AG04450 (cell line): ENCODE results near the gene TWF1. TPM values are rescaled to one million over a fixed set of nuclear protein-coding genes. Genes with fewer than 3 reads are reported as not detected.

Experiments used
- CTCF ChIA-PET: fragments of 300-600, 350-600 bp; formaldehyde crosslinking; extraction: SDS; loops from one replicate; lab custom pipeline; 2022; ENCODE audit warnings: antibody characterized with exemption, inconsistent platforms; lab: Charles Lee
- POLR2A ChIA-PET: fragments of 350-600 bp; formaldehyde crosslinking; extraction: SDS; loops from one replicate; lab custom pipeline; 2021; ENCODE audit warnings: antibody characterized with exemption, inconsistent platforms; lab: Yijun Ruan, JAX
- DNase-seq: peaks from one replicate; pipeline ENCODE4 v3.0.0-alpha.2; 2011; ENCODE audit warnings: low read depth, low spot score
- H3K27ac ChIP-seq: one replicate; pipeline ENCODE4 v1.5.1; 2012; ENCODE audit warnings: low read depth, low read length, control low read depth
- H3K27me3 ChIP-seq: one replicate; pipeline ENCODE4 v1.6.0; 2012; ENCODE audit warnings: low read length; ENCODE audit not compliant: control insufficient read depth, insufficient read depth
- H3K4me3 ChIP-seq: 2 replicates; pipeline ENCODE4 v1.5.1; 2011; ENCODE audit warnings: mild to moderate bottlenecking, low read depth, low read length, control low read depth
- H3K9me3 ChIP-seq: 2 replicates; pipeline ENCODE4 v1.5.1; 2012; ENCODE audit warnings: low read length; ENCODE audit not compliant: control insufficient read depth, insufficient read depth
- CTCF ChIP-seq: IDR thresholded peaks from 2 replicates; pipeline ENCODE4 v1.5.1; 2011; ENCODE audit warnings: low read depth, low read length, control low read depth, inconsistent platforms
- polyA plus RNA-seq: library from polyadenylated mRNA; depleted of rRNA; stranded (reverse); fragments of >200 nt; gene quantifications from 2 replicates; pipeline ENCODE4 v1.2.3, GENCODE V29; 2011

The TWF1 gene
- polyA plus RNA-seq, 1 experiment = 147 TPM

DNA sequence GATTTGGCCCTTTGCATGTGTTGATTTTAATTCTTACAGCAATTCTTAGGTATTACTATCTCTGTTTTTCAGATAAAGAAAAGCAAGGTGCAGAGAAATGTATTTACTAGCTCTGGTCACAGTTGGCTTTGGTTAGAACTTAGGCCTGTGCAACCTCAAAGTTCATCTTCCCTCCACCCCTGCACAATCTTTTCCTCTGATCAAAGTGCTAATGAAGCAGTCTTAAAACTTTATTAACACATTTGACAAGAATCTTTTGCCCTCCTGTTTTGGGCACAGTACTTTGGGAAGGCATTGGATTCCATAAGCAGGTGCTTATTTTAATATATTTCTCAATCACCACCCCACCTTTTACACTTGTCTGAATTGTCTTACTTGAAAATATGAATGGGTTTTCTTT lies 44.6 kb downstream of the TWF1 start:
- CTCF ChIA-PET = interaction anchor here (0.7 to 0.8 kb wide), 2 partner anchors 14 to 123 kb away, joined by 4 read pairs; no protein-coding TSS in a partner anchor
- Histone ChIP-seq H3K4me3 (no peak overlapping the region), H3K27me3 (no peaks in the 10 kb centered on the region), H3K27ac (no peak overlapping the region), H3K9me3 (no peaks in the 10 kb centered on the region)
- DNase-seq = no peak
- POLR2A ChIA-PET = no interaction called here
- TF ChIP-seq CTCF = no peak

DNA sequence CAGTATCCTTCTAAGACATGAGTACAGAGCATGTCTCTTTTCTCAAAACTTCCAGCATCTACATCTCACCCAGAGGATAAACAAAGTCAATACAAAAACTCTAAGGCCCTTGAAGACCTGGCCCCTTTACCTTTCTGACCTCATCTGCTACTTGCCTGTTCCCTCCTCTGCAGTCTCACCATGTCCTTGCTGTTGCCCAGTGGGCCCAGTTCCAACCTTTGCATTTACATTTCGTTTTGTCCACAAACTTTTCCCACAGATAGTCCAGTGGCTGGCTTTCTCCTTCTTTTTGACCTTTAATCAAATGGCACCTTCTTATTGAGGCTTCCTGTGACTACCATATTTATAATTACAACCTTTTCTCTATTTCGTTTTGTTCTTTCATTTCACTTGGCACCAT lies 45.7 kb downstream of the TWF1 start:
- DNase-seq = no peak
- TF ChIP-seq CTCF = no peak
- Histone ChIP-seq H3K4me3 (peak overlapping the region; percentile 18), H3K9me3 (no peaks in the 10 kb centered on the region), H3K27me3 (no peaks in the 10 kb centered on the region), H3K27ac (no peak overlapping the region)
- ChIA-PET POLR2A (no interaction called here), CTCF (interaction anchor here (1.9 to 2.4 kb wide), 2 partner anchors 18 to 122 kb away, joined by 11 to 16 read pairs; no protein-coding TSS in a partner anchor)

DNA sequence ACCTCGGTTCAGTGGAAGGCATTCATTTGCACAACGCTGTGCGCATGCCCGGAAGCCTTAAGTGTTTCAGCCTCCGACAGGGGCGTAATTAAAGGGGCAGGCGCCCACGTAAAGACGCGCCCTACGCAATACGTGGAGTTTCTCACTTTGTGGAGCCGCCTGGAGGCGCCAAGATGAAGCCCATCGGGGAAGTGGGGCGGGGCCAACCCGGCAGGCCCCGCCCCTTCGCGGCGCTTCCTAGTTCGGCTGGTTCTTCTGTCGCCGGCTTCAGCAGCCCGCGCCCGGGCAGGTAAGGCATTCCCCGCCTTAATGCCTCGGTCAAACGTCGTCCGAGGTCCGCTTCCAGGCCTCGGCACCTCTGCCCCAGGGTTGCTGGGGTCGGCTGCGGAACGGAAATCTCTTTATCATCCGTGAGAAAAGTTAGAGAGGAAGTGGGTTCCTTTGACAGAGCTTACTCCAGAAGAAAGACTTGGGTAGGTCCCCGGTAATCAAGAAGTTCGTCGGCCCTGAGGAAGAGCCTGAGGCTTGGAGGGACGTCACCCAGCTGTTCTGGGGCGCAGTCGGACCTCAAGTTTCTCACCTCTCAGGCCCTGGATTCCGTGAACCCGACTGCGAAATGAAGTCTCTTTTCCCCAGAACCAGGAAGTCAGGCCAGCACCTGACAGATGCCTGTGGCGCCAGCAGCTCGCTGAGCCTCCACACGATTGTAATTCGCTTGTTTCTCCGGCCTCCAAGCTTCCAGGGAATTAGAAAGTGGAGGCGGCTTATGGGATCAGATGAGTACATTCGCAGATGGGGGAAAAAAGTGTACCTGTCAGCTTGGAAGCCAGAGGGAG lies 47.2 kb downstream of the TWF1 start, which contains the start of the genes IRAK4 and PUS7L:
TSS of gene IRAK4 (plus strand) at position 224 of the 836 bp plus-strand sequence. CDS start 9,161 bp downstream, outside the sequence.
TSS of gene PUS7L (minus strand) at position 63 of the 836 bp plus-strand sequence. CDS start 3,545 bp downstream, outside the sequence.
- peak; percentile 89 for DNase-seq
- ChIA-PET CTCF (interaction anchor here (0.6 to 2.4 kb wide), 8 partner anchors 9 to 124 kb away, joined by 3 to 16 read pairs (median 5); no protein-coding TSS in a partner anchor), POLR2A (interaction anchor here (0.7 to 1.2 kb wide), 4 partner anchors 17 to 977 kb away, joined by 3 to 7 read pairs (median 3); no protein-coding TSS in a partner anchor)
- Histone ChIP-seq H3K27ac (peak within 1 kb of the TSS; percentile 83), H3K9me3 (no peaks in the 10 kb centered on the region), H3K27me3 (no peaks in the 10 kb centered on the region), H3K4me3 (peak within 1 kb of the TSS; percentile 88)
- peak; percentile 56 for TF ChIP-seq CTCF

- no peak for DNase-seq
- peak overlapping the region; percentile 88 for H3K4me3 ChIP-seq
- H3K9me3 ChIP-seq = no peaks in the 10 kb centered on the region
- no peak for TF ChIP-seq CTCF
- ChIA-PET POLR2A (interaction anchor here (0.7 to 1.2 kb wide), 2 partner anchors 16 to 47 kb away, joined by 3 to 7 read pairs; no protein-coding TSS in a partner anchor), CTCF (interaction anchor here (0.6 to 2.4 kb wide), 7 partner anchors 10 to 1536 kb away, joined by 3 to 16 read pairs (median 4); no protein-coding TSS in a partner anchor)
- H3K27me3 ChIP-seq = no peaks in the 10 kb centered on the region
- H3K27ac ChIP-seq = peak overlapping the region; percentile 33
Observed at GRCh38 chr12:43758247-43758727, 47.8 kb downstream of the TWF1 start.
